ENCODE measurements around the gene SNRNP40. TPM values are rescaled to one million over a fixed set of nuclear protein-coding genes. Genes with fewer than 3 reads are reported as not detected.

Gene SNRNP40
- total RNA-seq, 1 donor from 2014 or later: 35.2 TPM

DNA sequence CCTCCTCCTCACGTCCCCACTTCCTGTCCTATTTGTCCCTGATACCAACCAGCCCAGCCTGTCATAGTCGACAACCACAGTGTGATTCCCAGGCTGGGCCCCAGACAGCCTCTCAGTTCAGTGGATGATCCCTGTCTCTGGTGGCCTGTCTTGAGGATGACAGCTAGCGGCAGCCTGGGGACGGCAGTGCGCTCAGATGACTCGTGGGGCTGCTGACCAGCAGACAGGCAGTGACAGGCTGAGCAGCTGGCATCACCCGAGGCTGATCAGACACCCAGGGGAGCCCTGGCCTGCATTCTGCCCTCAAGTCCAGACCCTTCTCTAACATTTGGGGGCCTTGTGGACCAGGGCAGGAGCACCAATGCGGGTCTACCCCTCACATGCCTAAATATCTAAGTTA is 77.9 kb downstream of the SNRNP40 start:
- H3K27ac ChIP-seq: no peak overlapping the region
- no peaks in the 10 kb centered on the region for H3K9me3 ChIP-seq
- DNase-seq (no peak), ATAC-seq (no peak)
- TF ChIP-seq, protein P1, sequence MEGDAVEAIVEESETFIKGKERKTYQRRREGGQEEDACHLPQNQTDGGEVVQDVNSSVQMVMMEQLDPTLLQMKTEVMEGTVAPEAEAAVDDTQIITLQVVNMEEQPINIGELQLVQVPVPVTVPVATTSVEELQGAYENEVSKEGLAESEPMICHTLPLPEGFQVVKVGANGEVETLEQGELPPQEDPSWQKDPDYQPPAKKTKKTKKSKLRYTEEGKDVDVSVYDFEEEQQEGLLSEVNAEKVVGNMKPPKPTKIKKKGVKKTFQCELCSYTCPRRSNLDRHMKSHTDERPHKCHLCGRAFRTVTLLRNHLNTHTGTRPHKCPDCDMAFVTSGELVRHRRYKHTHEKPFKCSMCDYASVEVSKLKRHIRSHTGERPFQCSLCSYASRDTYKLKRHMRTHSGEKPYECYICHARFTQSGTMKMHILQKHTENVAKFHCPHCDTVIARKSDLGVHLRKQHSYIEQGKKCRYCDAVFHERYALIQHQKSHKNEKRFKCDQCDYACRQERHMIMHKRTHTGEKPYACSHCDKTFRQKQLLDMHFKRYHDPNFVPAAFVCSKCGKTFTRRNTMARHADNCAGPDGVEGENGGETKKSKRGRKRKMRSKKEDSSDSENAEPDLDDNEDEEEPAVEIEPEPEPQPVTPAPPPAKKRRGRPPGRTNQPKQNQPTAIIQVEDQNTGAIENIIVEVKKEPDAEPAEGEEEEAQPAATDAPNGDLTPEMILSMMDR (IDR thresholded peaks at IDR 0.05): no peak
- no peaks in the 10 kb centered on the region for H3K27me3 ChIP-seq
- H3K4me3 ChIP-seq: no peak overlapping the region
- intact Hi-C loops (cut with DNase I): no loop called here
- H3K4me1 ChIP-seq: no peaks in the 10 kb centered on the region
- no peaks in the 10 kb centered on the region for H3K36me3 ChIP-seq

DNA sequence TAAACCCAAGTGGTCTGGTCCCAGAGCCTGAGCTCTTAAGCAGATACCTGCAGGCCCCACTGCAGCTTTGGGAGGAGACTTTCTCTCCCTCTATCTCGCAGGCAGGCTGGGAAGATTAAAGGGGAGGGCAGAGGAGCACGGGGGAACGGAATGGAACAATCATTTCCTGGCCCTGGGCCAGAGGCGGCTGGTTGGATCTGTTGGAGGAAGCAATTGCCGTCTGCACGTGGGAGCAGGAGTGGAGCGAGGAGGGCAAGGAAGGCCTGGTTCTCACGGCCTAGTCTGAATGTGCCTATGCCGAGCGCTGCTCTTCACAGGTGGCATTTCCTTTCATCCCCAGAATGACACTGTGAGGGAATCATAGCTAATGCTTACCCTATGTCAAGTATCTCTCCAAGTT is 80.6 kb downstream of the SNRNP40 start:
- DNase-seq (no peak), ATAC-seq (peak; percentile 29)
- no peaks in the 10 kb centered on the region for H3K9me3 ChIP-seq
- TF ChIP-seq, protein P1 (IDR thresholded peaks at IDR 0.05): no peak
- intact Hi-C loops (cut with DNase I): no loop called here
- H3K27me3 ChIP-seq: no peaks in the 10 kb centered on the region
- H3K27ac ChIP-seq: no peak overlapping the region
- H3K36me3 ChIP-seq: no peaks in the 10 kb centered on the region
- no peak overlapping the region for H3K4me3 ChIP-seq
- H3K4me1 ChIP-seq: no peaks in the 10 kb centered on the region

DNA sequence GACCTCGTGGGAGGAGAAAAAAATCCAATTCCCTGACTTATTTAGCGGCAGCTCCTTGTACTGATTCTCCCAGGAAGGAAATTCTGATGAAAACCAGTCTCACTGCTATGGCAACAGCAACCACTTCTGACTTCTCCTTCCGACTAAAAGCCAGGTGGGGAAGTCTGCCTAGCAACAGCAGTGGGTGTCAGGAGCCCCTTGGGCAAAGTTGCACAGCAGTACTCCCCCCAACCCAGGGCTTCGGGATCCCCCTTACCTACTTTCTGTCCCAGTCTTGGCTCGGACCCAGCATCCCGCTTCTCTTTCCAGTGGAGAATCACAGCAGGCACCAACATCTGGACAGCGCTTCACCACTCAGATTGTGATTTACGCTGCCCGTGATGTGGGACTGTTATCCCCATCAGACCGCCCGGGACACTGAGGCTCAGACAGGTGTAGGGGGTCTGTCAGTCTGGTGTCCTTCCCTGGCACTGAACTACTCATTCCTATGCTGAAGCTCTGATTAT is 81.5 kb downstream of the SNRNP40 start:
- no peak overlapping the region for H3K27ac ChIP-seq
- DNase-seq: no peak
- TF ChIP-seq, protein P1 (IDR thresholded peaks at IDR 0.05): no peak
- no peaks in the 10 kb centered on the region for H3K36me3 ChIP-seq
- no peak for ATAC-seq
- intact Hi-C loops (cut with DNase I): no loop called here
- no peaks in the 10 kb centered on the region for H3K9me3 ChIP-seq
- no peaks in the 10 kb centered on the region for H3K27me3 ChIP-seq
- H3K4me1 ChIP-seq: no peaks in the 10 kb centered on the region
- H3K4me3 ChIP-seq: no peak overlapping the region

DNA sequence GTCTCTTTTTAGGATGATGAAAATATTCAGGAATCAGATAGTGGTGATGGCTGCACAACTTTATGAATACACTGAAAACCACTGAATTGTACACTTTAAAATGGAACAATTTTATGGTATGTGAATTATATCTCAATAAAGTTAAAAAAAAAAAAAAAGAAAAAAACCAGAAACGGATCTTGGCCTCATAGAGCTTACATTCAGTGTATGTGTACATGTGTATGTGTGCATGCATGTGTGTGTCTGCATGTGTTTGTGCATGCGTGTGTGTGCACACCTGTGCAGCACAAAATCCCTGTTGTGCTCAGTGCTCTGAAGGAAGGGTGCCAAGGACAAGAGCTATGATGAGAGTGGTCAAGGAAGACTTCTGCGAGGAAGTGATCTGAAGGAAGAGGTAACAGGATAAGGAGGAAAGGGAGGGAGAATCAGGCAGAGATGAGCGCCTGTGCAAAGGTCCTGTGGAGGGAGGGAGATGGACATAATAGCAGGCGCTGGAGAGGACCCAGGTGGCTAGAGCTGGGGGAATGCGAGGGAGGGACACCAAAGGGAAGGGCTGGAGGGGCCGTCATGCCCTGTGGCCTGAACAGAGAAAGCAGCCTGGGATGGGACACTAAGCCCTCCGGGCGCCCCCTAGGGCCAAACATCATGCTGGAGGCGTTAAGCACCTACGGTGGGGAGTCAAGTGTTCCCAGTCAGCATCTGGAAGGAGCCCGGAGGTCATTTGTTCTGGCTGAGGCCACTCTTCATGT is 82.1 kb downstream of the SNRNP40 start:
- no peak overlapping the region for H3K27ac ChIP-seq
- H3K27me3 ChIP-seq: no peaks in the 10 kb centered on the region
- intact Hi-C loops (cut with DNase I): no loop called here
- TF ChIP-seq, protein P1 (IDR thresholded peaks at IDR 0.05): no peak
- DNase-seq (no peak), ATAC-seq (no peak)
- H3K4me1 ChIP-seq: no peaks in the 10 kb centered on the region
- no peaks in the 10 kb centered on the region for H3K9me3 ChIP-seq
- no peaks in the 10 kb centered on the region for H3K36me3 ChIP-seq
- no peak overlapping the region for H3K4me3 ChIP-seq

Other genes with a start within 250 kb of the SNRNP40 start
- 117 TPM for gene PUM1, start 231.1 kb downstream of the SNRNP40 start, total RNA-seq
- gene NKAIN1, start 56.9 kb downstream of the SNRNP40 start, total RNA-seq: not detected
- 16.0 TPM for gene ZCCHC17, start 244 bp upstream of the SNRNP40 start, total RNA-seq
- 63.6 TPM for gene FABP3, start 76.3 kb upstream of the SNRNP40 start, total RNA-seq
- 40.6 TPM for gene SERINC2, start 116.4 kb upstream of the SNRNP40 start, total RNA-seq